ENCODE data around the gene ITGA2B.
"Not testable (repeated sequence)": the region's sequence is repeated elsewhere in the genome, so short reads cannot be mapped to it uniquely, and the experiment has no call there.

Gene ITGA2B

DNA sequence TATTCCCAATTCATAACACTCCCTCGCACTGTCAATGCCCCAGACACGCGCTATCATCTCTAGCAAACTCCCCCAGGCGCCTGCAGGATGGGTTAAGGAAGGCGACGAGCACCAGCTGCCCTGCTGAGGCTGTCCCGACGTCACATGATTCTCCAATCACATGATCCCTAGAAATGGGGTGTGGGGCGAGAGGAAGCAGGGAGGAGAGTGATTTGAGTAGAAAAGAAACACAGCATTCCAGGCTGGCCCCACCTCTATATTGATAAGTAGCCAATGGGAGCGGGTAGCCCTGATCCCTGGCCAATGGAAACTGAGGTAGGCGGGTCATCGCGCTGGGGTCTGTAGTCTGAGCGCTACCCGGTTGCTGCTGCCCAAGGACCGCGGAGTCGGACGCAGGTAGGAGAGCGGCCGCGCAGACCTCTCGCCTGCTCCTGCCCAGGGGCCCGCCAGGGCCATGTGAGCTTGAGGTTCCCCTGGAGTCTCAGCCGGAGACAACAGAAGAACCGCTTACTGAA lies 44.5 kb downstream of the ITGA2B start, which contains the start of gene GRN:
GRN (plus strand) TSS at position 364 of the 515 bp plus-strand sequence. CDS start 3,863 bp downstream, outside the sequence.
- DNase-seq (ENCODE audit: low read depth), result peak; percentile 99
- TF ChIP-seq, protein P1, sequence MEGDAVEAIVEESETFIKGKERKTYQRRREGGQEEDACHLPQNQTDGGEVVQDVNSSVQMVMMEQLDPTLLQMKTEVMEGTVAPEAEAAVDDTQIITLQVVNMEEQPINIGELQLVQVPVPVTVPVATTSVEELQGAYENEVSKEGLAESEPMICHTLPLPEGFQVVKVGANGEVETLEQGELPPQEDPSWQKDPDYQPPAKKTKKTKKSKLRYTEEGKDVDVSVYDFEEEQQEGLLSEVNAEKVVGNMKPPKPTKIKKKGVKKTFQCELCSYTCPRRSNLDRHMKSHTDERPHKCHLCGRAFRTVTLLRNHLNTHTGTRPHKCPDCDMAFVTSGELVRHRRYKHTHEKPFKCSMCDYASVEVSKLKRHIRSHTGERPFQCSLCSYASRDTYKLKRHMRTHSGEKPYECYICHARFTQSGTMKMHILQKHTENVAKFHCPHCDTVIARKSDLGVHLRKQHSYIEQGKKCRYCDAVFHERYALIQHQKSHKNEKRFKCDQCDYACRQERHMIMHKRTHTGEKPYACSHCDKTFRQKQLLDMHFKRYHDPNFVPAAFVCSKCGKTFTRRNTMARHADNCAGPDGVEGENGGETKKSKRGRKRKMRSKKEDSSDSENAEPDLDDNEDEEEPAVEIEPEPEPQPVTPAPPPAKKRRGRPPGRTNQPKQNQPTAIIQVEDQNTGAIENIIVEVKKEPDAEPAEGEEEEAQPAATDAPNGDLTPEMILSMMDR (IDR thresholded peaks at IDR 0.05; ENCODE audit: low read depth, low read length, missing control alignments), result no peak
- H3K4me3 ChIP-seq (ENCODE audit: low read depth, low read length), result peak within 1 kb of the TSS; percentile 64
- in situ Hi-C loops (cut with HindIII; ENCODE audit: low sequenced_read_pairs), result no loop called here

DNA sequence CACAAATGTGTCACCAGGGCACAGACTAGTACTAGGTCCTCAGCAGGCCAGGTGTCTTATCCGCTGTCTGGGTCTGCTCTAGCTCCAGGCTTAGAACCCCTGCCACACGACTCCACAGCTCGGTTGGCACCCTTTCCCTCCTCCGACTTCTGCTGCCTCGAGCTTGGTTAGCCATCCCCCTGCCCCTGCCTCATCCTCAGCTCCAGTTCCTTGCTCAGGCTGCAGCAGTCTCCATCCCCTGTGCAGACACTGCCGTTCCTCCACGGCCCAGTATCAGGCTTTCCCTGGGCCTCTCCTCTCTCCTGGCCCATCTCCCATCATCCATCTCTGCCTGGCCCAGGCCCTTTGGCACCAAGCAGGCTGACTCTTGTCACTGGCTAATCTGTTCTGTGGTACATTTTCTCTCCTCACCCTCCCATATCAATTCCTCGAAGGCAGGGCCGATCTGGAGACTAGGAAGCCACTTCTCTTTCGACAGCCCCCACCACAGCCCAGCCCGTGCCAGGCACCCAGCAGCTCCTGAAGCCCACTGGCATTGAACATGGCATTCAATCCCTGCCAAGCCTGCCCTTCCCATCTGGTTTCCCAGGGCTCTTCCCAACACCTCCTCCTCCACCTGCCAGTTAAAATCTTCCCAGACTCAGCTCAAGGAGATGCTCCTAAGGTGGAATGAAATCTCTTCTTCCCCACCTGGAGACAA lies 45.8 kb downstream of the ITGA2B start:
- TF ChIP-seq, protein P1 (IDR thresholded peaks at IDR 0.05; ENCODE audit: low read depth, low read length, missing control alignments), result no peak
- no peak for DNase-seq (ENCODE audit: low read depth)
- H3K4me3 ChIP-seq (ENCODE audit: low read depth, low read length), result no peak overlapping the region
- in situ Hi-C loops (cut with HindIII; ENCODE audit: low sequenced_read_pairs), result no loop called here

GRCh38 chr17:44340553-44340952 lies 48.9 kb downstream of the ITGA2B start:
- DNase-seq (ENCODE audit: low read depth); in situ Hi-C loops (cut with HindIII; ENCODE audit: low sequenced_read_pairs); H3K4me3 ChIP-seq (ENCODE audit: low read depth, low read length): not testable (repeated sequence)

- no peak overlapping the region for H3K4me3 ChIP-seq (ENCODE audit: low read depth, low read length)
- TF ChIP-seq, protein P1 (IDR thresholded peaks at IDR 0.05; ENCODE audit: low read depth, low read length, missing control alignments), result no peak
- no peak for DNase-seq (ENCODE audit: low read depth)
- in situ Hi-C loops (cut with HindIII; ENCODE audit: low sequenced_read_pairs), result no loop called here
These were observed 50.7 kb downstream of the ITGA2B start for GRCh38 chr17:44338702-44339101.

GRCh38 chr17:44335968-44336367 lies 53.5 kb downstream of the ITGA2B start:
- no peak overlapping the region for H3K4me3 ChIP-seq (ENCODE audit: low read depth, low read length)
- in situ Hi-C loops (cut with HindIII; ENCODE audit: low sequenced_read_pairs), result no loop called here
- DNase-seq (ENCODE audit: low read depth), result no peak
- TF ChIP-seq, protein P1 (IDR thresholded peaks at IDR 0.05; ENCODE audit: low read depth, low read length, missing control alignments), result no peak

DNA sequence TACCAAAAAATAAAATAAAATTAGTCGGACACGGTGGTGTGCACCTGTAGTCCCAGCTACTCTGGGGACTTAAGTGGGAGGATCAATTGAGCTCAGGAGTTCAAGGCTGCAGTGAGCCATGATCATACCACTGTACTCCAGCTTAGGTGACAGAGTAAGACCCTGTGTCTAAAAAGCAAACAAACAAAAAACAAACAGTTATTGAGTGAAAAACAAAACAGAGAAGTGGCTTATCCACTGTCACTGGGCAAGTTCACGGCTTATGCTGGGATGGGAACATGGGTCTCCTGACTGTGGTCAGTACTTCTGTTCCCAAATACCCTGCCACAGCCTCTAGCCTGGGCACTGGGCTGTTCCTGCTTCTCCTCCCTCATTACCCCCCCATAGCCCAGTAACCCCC lies 53.9 kb downstream of the ITGA2B start:
- TF ChIP-seq, protein P1 (IDR thresholded peaks at IDR 0.05; ENCODE audit: low read depth, low read length, missing control alignments), result no peak
- no peak for DNase-seq (ENCODE audit: low read depth)
- in situ Hi-C loops (cut with HindIII; ENCODE audit: low sequenced_read_pairs), result no loop called here
- H3K4me3 ChIP-seq (ENCODE audit: low read depth, low read length), result no peak overlapping the region

GRCh38 chr17:44334727-44335126 lies 54.7 kb downstream of the ITGA2B start:
- DNase-seq (ENCODE audit: low read depth), result no peak
- TF ChIP-seq, protein P1 (IDR thresholded peaks at IDR 0.05; ENCODE audit: low read depth, low read length, missing control alignments), result no peak
- in situ Hi-C loops (cut with HindIII; ENCODE audit: low sequenced_read_pairs), result no loop called here
- H3K4me3 ChIP-seq (ENCODE audit: low read depth, low read length), result no peak overlapping the region
